Posterior vena cava (tissue), 2 donors: ENCODE results near the gene TOB1. TPM values are rescaled to one million over a fixed set of nuclear protein-coding genes. Genes with fewer than 3 reads are reported as not detected.
A peak's percentile ranks its signal among the peaks of the same experiment; 100 is the strongest.

Experiments used
- DNase-seq: peaks from one replicate; pipeline ENCODE4 v3.0.0-alpha.2; 2020; ENCODE audit warnings: low spot score
- intact Hi-C, 2 donors: fragments of 100-400 bp; cut with DNase I; formaldehyde crosslinking; loops; one replicate each; pipeline versions ENCODE4 v1.14.1 to v1.14.2; 2022 to 2023
- total RNA-seq, 2 donors: library from RNA; stranded (reverse); fragmentation: NEBNext Ultra II Directional; extraction: Animal tissue kit (Norgen Biotek cat#: 25700); gene quantifications; one replicate each; pipeline ENCODE4 v1.2.1, GENCODE V29; 2021
- donor health status: DM: yes; HTN: yes; CAD: no.
- donor health status: DM: yes; HTN: yes; CAD: no.

Gene TOB1
- total RNA-seq, 2 donors from 2014 or later = 48.9 to 59.1 TPM

DNA sequence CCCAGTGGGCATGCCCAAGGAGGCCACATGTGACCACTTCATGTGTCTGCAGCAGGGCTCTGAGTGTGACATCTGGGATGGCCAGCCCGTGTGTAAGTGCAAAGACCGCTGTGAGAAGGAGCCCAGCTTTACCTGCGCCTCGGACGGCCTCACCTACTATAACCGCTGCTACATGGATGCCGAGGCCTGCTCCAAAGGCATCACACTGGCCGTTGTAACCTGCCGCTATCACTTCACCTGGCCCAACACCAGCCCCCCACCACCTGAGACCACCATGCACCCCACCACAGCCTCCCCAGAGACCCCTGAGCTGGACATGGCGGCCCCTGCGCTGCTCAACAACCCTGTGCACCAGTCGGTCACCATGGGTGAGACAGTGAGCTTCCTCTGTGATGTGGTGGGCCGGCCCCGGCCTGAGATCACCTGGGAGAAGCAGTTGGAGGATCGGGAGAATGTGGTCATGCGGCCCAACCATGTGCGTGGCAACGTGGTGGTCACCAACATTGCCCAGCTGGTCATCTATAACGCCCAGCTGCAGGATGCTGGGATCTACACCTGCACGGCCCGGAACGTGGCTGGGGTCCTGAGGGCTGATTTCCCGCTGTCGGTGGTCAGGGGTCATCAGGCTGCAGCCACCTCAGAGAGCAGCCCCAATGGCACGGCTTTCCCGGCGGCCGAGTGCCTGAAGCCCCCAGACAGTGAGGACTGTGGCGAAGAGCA lies 26.4 kb downstream of the TOB1 start:
- intact Hi-C loops = loop anchor here (2.0 to 5.0 kb wide), 2 partner anchors 53 to 57 kb away; no protein-coding TSS in a partner anchor
- DNase-seq = no peak

DNA sequence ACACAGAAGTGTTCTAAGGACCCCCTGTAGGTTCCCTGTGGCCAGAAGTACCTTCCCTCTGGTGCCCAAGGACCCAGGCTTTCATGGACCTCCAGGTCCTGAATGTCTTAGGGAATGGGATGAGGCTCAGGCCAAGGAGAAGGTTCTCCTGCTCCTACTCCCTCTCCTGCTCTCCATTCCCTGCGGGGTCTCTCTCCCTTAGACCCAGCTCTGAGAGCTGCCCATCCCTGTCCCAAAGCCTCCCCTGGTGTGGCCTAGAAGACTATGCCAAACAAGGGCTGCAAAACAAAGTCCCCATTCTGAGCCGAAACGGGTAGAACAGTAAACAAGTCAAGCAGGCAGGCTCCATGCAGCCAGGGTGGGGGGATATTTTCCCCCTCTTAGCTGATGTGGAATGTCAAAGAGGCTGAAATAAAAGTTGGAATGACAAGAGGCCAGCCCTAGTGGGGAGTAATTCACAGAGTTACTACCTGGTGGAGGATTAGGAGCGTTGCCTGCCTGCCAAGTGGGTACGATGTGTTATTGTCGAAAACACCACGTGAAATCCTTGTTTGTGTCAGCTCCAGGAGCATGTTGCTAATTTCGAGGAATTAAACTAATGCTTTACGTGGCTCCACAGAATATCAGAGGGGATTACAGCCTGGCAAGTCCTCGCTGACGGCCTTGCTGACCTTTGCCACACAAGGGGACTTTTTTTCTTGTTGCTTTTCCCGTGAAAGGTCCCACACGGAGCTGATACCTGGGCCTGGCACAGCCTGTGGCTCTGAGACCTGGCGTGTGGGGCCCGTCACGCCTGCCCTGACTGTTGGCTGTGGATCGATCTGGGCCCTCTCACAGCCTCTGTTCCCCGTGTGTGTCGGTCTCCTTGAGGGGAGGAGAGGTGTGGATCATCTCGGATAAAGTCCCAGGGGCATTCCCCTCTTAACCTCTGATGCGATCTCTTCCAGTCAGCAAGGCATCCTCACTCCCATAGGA lies 27.9 kb downstream of the TOB1 start:
- no peak for DNase-seq
- intact Hi-C loops = no loop called here

- no peak for DNase-seq
- intact Hi-C loops = no loop called here
These were observed 28.7 kb downstream of the TOB1 start for GRCh38 chr17:50837286-50837979.

GRCh38 chr17:50836826-50837225 lies 29.3 kb downstream of the TOB1 start:
- intact Hi-C loops = no loop called here

GRCh38 chr17:50835301-50836234 lies 30.6 kb downstream of the TOB1 start, which contains the start of gene WFIKKN2:
TSS of gene WFIKKN2 (plus strand) at chr17:50835586. CDS start at chr17:50835938, 352 bp downstream.
- intact Hi-C loops = no loop called here
- no peak for DNase-seq

More at GRCh38 chr17:50836826-50837225, 29.3 kb downstream of the TOB1 start:
- DNase-seq = no peak

DNA sequence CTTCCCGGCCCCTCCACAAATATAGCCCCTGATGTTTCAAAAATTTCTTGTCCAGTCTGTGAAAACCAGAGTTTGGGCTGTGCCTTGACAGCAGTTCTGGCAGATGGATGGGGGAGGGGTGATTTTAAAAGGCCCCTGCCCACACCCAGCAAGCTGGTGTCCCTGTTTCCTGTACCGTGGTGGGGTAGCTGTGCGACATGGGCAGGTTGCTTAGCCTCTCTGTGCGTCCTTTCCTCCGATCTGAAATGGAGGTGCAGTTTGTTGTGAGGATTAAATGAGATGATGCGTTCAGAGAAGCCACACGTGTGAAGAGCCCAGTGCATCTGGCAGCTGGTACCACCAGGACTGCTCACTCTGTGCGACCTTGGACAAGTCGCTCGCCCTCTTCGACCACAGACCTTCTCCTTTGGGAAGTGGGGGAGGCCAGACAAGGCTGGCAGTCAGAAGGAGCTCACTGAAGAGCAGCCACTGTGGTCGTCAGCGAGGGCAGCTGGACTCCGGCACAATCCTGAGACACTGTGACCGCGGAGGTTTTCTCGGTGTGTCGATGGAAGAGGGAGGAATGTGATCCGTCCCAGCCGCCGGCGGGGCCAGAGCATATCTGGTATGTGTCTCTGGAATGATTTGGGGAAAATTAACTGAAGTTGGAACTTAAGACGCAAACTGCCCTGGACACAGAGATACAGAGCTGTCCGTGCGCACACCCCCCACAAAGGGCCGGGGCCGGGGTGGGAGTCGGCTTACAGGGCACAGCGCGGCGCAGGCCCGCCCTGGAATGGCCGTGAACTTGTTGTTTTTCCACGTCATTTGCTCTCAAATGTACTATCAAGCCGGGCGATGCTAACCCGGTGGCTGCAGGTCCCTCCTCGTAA lies 31.5 kb downstream of the TOB1 start:
- intact Hi-C loops = loop anchor here in 1 of 2 donors (5.0 kb wide), 1 partner anchor 202 kb away; the partner anchor contains the start of gene ABCC3
- no peak for DNase-seq

DNA sequence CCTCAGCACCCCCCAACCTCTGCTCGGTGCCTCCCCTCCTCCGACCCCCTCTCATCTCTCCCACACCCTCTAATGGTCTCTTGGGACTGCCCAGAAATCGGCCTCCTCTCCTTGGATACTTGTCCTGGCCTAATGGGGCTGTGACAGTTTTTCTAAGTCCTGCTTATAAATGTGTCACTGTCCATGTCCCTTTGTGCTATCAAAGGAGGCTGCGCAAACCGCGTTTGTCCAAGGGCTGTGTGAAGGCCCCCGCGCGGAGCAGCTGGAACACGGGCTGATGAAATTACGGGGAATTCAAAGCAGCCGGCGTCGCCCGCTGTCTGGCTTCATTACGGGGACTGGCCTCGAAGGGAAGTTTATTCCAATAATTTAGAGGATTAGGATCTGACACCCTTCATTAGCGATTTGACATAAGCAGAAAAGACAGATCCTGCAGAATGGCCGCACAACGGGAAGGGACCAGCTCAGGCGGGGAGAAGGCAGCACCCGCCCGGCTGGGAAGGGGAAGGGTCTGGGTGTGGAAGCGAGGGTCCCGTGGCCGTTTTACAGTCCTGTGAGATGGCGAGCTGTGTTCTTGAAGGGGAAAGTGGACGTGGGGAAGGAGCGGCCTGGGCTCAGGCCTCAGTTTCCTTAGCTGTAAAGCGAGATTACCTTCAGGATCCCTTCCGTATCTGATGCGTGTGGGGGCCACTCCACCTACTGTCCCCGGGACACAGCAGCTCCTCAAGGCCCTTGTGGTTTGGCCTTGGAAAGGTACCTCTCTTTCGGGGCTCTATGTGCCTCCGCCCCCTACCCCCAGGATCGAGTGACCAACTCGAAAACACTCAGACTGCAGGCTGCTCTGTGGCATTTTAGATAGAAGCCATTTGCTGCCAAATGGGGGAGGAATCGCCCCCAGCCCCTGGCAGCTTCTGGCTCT lies 32.4 kb downstream of the TOB1 start:
- intact Hi-C loops = loop anchor here in 1 of 2 donors (5.0 kb wide), 1 partner anchor 201 kb away; the partner anchor contains the start of gene ABCC3
- DNase-seq = no peak

GRCh38 chr17:50832864-50833381 lies 33.2 kb downstream of the TOB1 start:
- intact Hi-C loops = loop anchor here in 1 of 2 donors (5.0 kb wide), 1 partner anchor 201 kb away; the partner anchor contains the start of gene ABCC3
- DNase-seq = peak; percentile 68

DNA sequence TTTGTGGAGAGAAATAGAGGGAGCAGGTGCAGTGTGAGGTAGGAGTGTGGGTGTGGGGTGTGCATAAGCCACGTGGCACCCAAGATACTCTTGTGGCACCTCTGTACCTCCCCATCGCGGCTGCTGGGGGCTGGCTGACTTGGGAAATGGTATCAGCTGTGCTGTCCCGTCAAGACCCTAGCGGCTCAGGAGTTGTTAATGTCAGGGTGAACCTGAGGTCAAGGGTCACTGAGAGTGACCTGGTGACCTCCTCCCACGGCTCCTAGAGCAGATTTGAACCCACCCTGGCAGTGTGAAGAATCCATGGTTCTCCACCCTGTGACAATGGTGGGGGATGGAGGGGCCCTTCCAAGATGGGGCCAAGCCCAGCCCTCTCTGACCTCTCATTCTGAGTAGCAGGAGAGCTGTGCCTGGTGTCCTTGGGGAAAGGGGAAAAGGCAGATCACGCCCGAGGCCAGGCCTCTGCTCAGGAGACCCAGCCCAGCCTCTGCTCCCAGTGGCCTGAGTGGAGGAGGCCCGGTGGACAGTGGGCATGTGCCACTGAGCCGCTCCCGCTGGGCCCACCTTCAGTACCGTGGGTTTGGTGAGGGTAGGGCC lies 33.8 kb downstream of the TOB1 start:
- intact Hi-C loops = loop anchor here in 1 of 2 donors (5.0 kb wide), 1 partner anchor 200 kb away; the partner anchor contains the start of gene ABCC3
- no peak for DNase-seq

GRCh38 chr17:50831471-50831928 lies 34.7 kb downstream of the TOB1 start:
- intact Hi-C loops = loop anchor here in 1 of 2 donors (1.0 to 5.0 kb wide), 2 partner anchors 27 to 199 kb away; partner anchors contain the start of gene ABCC3
- no peak for DNase-seq

- intact Hi-C loops = loop anchor here in 1 of 2 donors (1.0 to 5.0 kb wide), 2 partner anchors 27 to 199 kb away; partner anchors contain the start of gene ABCC3
- no peak for DNase-seq
These were observed 35.2 kb downstream of the TOB1 start for GRCh38 chr17:50830994-50831393.

DNA sequence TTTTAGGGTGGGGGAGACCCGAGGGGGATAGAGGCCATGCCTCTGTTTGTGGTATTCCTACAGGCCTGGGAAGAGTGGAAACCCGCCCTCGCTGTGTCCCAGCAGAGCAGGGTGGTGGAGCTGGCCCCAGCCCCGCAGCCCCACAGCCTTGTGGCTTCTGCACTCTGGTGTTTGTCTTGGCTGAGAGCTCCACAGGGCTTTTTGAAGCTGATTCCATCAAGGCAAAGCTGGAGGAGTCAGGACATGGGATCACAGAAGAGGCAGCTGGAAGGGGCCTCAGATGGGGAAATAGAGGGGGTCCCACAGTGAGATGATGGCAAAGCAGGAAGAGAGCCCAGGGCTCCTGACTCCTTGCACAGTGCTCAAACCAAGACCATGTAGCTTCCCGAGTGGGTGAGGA lies 35.8 kb downstream of the TOB1 start:
- no peak for DNase-seq
- intact Hi-C loops = loop anchor here in 1 of 2 donors (5.0 kb wide), 1 partner anchor 198 kb away; the partner anchor contains the start of gene ABCC3

- peak; percentile 14 for DNase-seq
These were observed 36.8 kb downstream of the TOB1 start for GRCh38 chr17:50829332-50829731.

GRCh38 chr17:50828508-50829170 lies 37.5 kb downstream of the TOB1 start:
- intact Hi-C loops = no loop called here
- peak; percentile 18 for DNase-seq

More at GRCh38 chr17:50829332-50829731, 36.8 kb downstream of the TOB1 start:
- intact Hi-C loops = no loop called here
